HTERT RPE-1 (cell line): ENCODE results near the gene CNNM1.

ENCODE experiments used
- in situ Hi-C: fragments of 300-500 bp; cut with MboI; formaldehyde crosslinking; loops from 4 replicates; pipeline ENCODE4 v1.14.3; 2020; ENCODE audit warnings: low sequenced_read_pairs

Gene CNNM1

DNA sequence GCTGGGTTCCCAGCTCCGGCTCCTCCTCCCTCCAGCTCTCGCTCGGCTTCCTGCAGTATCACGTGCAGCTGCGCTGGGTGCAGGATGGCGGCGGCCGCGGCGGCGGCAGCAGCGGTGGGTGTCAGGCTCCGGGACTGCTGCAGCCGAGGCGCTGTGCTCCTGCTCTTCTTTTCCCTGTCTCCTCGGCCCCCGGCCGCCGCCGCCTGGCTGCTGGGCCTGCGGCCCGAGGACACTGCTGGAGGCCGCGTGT lies at the start of gene CNNM1:
CNNM1 (plus strand) TSS at position 53 of the 250 bp plus-strand sequence; CDS start at position 85, 32 bp downstream.
- in situ Hi-C loops, result no loop called here

DNA sequence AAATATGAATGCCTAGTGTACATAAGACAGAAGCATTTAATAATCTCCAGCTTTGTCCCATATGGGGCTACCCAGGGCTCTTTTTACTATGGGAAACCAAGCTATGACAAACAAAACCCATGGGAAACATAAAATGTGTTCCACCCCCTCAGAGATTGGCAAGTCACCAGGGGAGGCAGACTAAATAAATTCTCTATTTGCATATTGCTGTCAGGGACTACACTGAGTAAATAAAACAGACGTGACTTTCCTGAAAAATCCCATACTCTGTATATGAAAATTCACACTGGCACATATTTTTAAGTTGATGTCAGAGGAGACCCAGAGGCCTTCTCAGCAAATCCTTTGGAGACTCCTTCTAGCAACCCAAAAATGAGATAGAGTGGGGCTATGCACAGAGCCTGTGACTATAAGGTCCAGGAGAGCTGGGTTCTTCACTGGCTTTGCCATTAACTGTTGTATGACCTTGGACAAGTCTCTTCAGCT lies 49.5 kb upstream of the CNNM1 start:
- in situ Hi-C loops, result no loop called here

DNA sequence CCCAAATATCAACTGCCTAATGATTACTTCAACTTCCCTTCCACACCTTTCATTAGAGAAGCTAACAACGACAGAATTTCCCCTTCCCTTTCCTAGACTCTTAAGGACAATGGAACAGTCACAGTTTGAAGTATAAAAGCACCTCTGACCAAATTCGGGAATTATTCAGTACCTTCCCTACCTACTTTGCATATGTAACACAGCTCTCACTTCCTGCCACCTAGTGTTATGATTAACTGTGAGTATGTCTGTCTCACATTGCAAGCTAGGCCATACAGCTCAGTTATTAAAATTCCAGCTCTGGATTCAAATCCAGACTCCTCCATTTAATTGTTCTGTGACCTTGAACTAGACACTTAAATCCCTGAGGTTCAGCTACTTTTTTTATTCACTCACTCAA lies 48.7 kb upstream of the CNNM1 start:
- in situ Hi-C loops, result no loop called here

DNA sequence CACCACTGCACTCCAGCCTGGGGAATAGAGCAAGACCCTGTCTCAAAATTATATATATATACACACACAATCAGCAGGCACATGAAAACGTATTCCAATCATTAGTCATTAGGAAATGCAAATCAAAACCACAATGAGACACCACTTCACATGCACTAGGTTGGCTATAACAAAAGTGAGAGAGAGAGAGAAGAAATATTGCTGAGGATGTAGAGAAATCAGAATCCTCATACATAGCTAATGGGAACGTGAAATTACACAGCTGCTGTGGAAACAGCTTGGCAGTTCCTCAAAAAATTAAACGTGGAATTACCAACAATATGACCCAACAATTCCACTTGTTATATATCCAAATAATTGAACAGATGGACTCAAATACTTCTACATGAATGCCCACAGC lies 43.3 kb upstream of the CNNM1 start:
- in situ Hi-C loops, result no loop called here

DNA sequence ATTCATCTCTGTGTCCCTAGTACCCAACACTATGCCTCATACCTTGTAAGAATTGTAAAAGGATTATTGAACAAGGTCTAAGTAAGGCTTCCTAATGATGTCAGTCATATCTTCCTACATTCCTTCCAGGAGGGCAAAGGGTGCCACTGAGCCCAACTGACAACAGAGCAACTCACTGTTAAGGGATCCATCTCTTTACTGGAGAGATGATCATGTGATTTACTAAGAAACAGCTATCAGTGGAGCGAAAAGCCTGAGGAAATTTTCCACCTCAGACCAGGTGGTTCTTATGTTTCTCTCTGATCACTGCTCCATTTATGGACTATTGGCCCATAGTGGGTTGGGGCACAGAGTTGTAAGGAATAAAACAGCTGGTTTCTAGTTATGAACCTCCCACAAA lies 38.9 kb upstream of the CNNM1 start:
- in situ Hi-C loops, result no loop called here

DNA sequence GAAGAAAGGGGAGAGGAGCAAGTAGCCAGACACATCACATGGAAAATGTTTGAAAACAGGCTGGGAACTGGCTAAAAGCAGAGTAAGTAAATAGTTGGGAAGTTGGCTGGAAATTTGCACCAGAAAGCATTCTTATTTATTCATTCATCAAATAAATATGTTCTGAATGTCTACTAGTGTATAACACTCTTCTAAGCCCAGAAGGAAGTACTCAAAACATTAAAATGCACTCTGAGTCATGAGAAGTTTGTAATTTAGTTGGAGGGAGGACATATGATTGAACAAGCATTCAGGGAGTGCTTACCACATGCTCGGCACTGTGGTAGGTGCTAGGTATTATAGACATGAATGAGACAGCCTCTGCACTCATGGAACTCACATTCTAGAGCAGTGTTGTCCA lies 37.0 kb upstream of the CNNM1 start:
- in situ Hi-C loops, result no loop called here

DNA sequence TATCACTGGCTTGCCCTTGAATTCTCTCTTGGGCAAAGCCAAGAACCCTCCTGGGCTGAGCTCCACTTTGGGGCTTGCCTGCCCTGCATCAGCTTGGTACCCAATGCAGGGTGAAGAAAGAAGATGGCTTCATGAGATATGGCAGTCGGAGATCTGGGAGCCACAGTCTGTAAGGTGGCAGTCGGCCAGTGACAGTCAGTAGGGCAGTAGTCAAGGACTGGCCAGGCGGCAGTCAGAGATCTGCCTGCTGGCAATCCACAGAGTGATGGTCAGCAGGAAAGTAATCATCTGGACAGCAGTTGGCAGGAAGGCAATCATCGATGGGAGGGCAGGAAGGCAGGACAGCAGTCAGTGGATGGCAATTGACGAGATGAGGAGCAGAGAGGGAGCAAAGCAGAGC lies 32.6 kb upstream of the CNNM1 start:
- in situ Hi-C loops, result no loop called here

DNA sequence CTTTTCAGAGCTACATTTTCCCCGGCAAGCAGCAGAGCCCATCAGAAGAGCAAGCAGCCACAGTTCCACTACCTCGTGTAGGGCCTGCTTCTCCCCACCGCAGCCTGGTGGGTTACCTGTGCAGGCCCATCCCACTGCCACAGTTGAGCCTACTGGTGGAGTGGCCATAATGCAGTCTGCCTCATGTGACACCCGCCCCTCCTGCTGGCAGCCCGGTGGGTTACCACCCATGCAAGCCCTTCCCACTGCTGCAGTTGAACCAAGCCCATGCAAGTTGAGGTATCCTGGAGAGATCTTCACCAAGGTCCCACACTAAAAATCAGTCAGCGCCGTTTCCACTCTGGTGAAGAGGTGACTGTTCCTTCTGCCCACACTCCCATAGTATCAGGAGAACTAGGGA lies 32.1 kb upstream of the CNNM1 start:
- in situ Hi-C loops, result no loop called here

DNA sequence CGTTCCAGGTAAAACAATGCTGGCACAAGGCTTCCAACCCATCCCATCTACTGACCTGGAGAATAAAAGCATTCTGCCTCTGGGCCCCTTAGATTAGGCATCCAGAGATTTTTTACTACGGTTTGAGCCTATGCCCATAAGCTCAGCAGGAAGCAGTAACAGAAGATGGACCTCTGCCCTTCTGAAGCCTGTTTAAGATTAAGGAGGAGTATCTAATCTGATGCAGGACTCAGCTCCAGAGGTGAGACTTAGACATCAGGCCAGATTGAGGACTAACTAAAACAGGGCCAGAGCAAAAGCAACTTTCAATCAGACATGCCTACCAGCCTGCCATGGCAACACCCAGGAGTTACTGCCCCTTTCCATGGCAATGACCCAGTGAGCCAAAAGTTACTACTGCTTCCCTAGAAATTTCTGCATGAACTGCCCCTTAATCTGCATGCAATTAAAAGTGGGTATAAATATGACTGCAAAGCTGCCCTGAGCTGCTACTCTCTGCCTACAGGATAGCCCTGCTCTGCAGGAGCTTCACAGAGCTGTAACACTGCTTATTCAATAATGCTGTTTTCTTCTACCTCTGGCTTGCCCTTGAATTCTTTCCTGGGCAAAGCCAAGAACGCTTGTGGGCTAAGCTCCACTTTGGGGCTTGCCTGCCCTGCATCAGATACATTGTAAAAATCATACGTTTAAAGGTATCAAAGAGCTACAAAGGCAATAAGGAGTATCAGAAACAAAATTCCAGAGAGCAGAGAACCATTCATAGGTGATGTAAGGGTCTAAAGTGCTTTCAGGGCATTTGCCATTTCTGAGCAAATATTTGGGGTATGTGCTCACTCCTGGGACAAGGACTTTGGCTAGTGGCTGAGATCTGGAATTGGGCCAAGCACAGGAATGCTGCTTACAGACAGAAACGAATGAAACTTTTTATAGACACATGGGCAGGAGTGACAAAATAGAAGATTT lies 25.0 kb upstream of the CNNM1 start:
- in situ Hi-C loops, result no loop called here

DNA sequence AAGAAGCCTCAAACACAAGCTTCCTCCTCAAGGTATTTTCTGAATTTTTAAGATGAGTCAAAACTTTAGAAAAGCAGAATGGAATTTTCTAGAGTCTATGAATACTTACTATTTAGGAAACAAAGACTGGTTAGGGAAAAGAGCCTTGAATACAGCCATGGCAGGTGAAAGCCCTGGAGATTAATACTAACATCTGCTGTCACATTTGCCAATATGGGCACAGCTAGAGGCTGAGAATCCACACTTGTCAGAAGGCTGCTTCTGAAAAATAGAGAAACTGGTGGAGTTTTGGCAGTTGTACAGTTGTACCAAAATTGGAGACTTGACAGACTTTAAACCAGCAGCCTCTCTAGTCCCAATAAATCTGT lies 24.3 kb upstream of the CNNM1 start:
- in situ Hi-C loops, result no loop called here

DNA sequence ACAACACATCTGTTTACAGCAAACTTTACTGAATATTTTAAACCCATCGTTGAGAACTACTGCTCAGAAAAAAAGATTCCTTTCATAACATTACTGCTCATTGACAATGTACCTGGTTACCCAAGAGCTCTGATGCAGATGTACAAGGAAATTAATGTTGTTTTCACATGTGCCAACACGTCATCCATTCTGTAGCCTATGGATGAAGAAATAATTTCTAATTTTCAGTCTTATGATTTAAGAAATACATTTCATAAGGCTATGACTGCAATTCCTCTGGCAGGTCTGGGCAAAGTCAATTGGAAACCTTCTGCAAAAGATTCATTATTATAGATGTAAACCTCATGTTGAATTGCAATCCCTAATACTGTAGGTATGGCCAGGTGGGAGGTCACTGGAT lies 16.7 kb upstream of the CNNM1 start:
- in situ Hi-C loops, result no loop called here

DNA sequence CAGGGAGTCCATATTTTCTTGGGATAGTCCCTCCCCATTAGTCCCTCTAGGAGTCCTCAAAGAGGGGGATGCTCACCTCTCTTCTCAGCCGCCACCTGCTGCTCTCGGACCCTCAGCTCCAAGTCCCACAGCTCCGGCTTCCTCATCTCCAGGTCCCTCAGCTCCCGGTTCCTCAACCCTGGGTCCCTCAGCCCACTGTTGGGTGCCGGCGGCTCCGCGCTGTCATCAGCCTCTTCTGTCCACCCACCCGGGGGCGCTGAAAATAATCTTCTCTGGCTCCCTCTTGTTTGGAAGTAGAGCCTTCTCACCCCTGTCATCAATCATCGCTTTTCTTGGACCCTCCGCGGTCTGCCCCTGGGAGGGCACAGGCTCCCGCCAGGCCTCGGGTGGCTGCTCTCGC lies 13.3 kb upstream of the CNNM1 start:
- in situ Hi-C loops, result no loop called here

DNA sequence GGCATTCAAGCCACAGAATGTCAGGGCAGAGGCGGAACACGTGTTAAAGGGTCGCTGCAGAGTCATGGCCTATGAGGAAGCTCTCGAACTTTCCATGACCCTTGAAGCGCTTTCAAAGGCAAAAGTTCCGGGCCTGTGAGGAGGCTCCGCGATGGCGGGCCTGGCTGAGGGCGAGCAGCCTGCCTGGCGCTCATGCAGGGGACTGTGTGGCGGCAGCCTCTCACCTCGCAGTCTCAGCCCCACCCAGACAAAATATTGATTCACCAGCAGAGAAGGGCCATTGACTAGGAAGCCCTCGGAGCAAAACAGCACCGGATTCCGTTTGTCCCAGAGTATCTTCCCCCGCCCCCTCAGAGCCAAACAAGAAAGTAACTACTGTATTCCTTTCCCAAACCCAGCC lies 12.8 kb upstream of the CNNM1 start:
- in situ Hi-C loops, result no loop called here

DNA sequence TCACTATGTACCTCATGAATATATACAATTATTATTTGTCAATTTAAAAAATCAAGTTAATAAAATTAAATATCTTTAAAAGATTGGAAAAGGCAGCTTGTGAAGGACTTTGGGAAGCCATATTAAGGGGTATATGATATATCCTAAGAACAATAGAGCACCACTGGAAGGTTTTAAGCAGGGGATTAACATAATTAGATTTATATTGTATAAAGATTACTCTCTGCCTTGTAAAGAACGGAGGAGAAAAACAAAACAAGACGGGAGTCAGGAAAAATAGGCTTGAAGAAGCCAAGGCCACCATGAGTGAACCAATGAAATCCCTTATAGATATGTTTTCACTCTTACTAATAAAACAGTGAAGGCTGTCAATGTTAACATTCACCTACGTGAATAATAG lies 11.1 kb upstream of the CNNM1 start:
- in situ Hi-C loops, result no loop called here

DNA sequence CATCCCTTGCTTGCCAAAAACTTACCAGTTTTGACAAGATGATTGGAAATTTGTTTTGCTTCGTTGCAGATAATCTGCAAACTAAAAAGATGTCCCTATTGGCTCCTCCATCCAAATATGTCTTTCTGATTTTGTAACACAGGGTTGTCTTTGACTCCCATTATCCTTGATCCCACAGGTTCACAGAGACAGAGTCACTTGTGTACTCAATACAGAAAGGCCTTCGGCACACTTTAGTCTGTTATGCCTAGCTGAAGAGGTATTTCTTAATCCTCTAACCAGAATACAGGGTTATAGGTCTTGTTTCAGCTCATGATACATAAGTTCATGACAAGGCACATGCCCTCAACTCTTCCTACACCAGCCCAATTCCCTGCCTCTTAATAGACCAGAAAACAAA lies 10.7 kb upstream of the CNNM1 start:
- in situ Hi-C loops, result no loop called here

DNA sequence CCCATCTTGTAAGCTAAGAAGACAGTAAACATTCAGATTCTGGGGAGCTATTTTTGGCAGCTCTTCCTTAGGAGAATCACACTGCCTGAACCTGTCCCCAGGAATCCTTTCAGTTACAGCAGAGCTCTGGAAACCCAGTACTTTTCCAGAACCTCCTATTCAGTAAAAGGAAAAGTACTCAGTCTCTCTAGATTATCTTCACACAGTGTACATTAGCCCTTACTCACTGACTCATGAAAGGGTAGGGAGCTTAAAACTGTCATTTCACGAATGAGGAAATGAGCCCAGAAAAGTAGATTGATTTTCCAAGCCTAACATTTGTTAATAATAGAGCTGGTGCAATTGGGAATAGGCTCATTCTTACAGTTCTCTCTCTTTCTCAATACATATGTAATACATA lies 3.9 kb upstream of the CNNM1 start:
- in situ Hi-C loops, result no loop called here

DNA sequence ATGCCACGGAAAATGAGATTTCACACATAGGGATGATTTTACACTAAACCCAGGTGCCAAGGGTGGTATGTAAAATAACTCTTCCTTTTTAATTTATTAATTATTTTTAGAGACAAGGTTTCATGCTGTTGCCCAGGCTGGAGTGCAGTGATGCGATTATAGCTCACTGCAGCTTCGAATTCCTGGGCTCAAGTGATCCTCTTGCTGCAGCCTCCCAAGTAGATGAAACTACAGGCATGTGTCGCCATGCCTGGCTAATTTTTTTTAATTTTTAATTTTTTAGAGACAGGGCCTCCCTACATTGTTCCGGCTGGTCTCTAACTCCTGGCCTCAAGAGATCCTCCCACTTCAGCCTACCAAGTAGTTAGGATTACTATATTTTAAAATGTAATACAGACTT lies 2.3 kb upstream of the CNNM1 start:
- in situ Hi-C loops, result no loop called here

DNA sequence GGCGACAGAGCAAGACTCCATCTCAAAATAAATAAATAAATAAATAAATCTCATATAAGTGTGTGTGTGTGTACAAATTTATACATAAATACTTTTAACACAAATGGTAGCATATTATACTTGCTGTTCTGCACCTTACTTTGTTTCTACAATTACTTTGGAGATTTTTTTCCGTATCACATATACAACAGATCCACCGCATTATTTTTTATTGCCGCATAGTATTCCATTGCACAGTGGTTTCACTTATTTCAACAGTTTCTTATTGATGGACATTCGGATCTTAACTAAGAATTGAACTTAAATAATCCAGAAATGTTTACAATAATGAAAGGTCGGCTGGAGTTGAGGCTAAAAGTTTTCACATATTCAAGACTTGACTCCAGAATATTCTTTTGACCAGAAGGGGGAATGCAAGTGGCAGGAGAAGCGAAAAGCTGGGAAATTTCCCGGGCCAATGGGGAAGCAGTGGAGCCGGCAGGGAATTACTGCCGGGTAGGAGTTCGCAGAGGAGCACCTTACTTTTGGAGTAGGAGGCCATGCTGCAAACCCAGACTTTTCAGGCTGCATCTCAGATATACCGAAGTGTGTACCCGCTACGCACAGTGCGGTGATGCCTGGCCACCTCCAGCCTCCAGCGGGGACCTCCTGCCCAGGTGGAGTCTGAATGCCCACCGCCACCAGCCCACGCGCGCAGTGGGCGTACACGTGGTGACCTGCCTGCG lies 415 bp upstream of the CNNM1 start:
- in situ Hi-C loops, result no loop called here

DNA sequence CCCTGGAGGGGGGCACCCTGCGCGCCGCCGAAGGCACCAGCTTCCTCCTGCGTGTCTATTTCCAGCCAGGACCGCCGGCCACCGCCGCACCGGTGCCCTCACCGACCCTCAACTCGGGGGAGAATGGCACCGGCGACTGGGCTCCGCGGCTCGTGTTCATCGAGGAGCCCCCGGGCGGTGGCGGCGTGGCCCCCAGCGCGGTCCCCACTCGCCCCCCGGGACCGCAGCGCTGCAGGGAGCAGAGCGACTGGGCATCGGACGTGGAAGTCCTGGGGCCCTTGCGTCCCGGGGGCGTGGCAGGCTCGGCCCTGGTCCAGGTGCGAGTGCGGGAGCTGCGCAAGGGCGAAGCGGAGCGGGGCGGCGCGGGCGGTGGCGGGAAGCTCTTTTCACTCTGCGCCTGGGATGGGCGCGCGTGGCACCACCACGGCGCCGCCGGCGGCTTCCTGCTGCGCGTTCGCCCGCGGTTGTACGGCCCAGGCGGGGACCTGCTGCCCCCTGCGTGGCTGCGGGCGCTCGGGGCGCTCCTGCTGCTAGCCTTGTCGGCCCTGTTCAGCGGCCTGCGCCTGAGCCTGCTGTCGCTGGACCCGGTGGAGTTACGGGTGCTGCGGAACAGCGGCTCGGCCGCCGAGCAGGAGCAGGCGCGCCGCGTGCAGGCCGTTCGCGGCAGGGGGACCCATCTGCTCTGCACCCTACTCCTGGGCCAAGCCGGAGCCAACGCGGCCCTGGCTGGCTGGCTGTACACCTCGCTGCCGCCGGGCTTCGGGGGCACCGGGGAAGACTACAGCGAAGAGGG lies 594 bp downstream of the CNNM1 start:
- in situ Hi-C loops, result no loop called here

DNA sequence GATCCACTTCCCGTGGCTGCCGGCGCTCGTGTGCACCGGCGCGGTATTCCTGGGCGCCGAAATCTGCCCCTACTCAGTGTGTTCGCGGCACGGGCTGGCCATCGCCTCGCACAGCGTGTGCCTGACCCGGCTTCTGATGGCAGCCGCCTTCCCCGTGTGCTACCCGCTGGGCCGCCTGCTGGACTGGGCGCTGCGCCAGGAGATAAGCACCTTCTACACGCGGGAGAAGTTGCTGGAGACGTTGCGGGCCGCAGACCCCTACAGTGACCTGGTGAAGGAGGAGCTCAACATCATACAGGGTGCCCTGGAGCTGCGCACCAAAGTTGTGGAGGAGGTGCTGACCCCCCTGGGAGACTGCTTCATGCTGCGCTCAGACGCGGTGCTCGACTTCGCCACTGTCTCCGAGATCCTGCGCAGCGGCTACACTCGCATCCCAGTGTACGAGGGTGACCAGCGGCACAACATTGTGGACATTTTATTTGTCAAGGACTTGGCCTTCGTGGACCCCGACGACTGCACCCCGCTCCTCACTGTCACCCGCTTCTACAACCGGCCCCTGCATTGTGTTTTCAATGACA lies 1.3 kb downstream of the CNNM1 start:
- in situ Hi-C loops, result no loop called here

DNA sequence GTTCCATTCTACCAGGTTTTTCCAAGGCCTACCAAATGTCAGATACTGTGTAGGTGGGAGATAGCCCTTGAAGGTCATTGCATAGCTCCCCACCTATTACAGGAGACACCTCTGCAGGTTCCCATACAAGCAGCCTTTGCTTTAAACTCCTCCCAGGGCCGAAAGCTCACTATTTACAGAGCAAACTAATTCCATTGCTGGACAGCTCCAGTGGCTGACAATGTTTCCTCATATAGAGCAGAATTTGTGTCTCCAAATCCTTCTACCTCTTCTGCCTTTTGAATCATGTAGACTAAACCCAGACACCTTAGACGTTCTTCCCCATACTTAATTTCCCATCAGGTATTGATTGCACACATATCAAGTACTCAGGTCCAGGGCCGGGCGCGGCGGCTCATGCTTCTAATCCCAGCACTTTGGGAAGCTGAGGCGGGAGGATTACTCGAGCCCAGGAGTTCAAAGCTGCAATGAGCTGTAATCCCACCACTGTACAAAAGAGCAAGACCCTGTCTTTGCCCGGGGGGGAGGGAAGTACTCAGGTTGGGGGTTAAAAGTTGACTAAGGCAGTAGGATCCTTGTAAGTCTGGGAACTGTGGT lies 2.1 kb downstream of the CNNM1 start:
- in situ Hi-C loops, result no loop called here
